ENCODE results near the gene KCNJ16. TPM values are rescaled to one million over a fixed set of nuclear protein-coding genes. Genes with fewer than 3 reads are reported as not detected.

The KCNJ16 gene
- total RNA-seq, 4 donors from 2014 or later: 1.00 TPM; not detected in 3

- TF ChIP-seq POLR2A (IDR thresholded peaks at IDR 0.05) (no peak), CTCF (IDR thresholded peaks at IDR 0.05 in 4 of 5, conservative IDR thresholded peaks at IDR 0.05 in 1 of 5) (no peak)
- Histone ChIP-seq H3K9me3 (no peaks in the 10 kb centered on the region), H3K4me1 (no peaks in the 10 kb centered on the region), H3K36me3 (no peaks in the 10 kb centered on the region), H3K27ac (no peak overlapping the region), H3K27me3 (no peaks in the 10 kb centered on the region), H3K4me3 (no peak overlapping the region)
- DNase-seq (no peak), ATAC-seq (no peak)
- in situ Hi-C loops (cut with MboI; ENCODE audit: low sequenced_read_pairs in 4 of 4): no loop called here
- intact Hi-C loops (cut with DNase I; ENCODE audit: low total_unique reads): no loop called here
These were observed 1.2 kb downstream of the KCNJ16 start for GRCh38 chr17:70076189-70076588.

GRCh38 chr17:70076831-70077230 is 1.8 kb downstream of the KCNJ16 start:
- Histone ChIP-seq H3K4me3 (no peak overlapping the region), H3K9me3 (no peaks in the 10 kb centered on the region), H3K36me3 (no peaks in the 10 kb centered on the region), H3K27me3 (no peaks in the 10 kb centered on the region), H3K27ac (no peak overlapping the region), H3K4me1 (no peaks in the 10 kb centered on the region)
- ATAC-seq (no peak), DNase-seq (no peak)
- in situ Hi-C loops (cut with MboI; ENCODE audit: low sequenced_read_pairs in 4 of 4): no loop called here
- TF ChIP-seq POLR2A (IDR thresholded peaks at IDR 0.05) (no peak), CTCF (IDR thresholded peaks at IDR 0.05 in 4 of 5, conservative IDR thresholded peaks at IDR 0.05 in 1 of 5) (no peak)
- intact Hi-C loops (cut with DNase I; ENCODE audit: low total_unique reads): no loop called here

GRCh38 chr17:70078549-70078948 is 3.5 kb downstream of the KCNJ16 start:
- DNase-seq (no peak), ATAC-seq (no peak)
- TF ChIP-seq CTCF (IDR thresholded peaks at IDR 0.05 in 4 of 5, conservative IDR thresholded peaks at IDR 0.05 in 1 of 5) (no peak), POLR2A (IDR thresholded peaks at IDR 0.05) (no peak)
- no peak overlapping the region for H3K4me3 ChIP-seq
- no peaks in the 10 kb centered on the region for H3K36me3 ChIP-seq
- H3K27me3 ChIP-seq: no peaks in the 10 kb centered on the region
- H3K27ac ChIP-seq: no peak overlapping the region
- H3K9me3 ChIP-seq: no peaks in the 10 kb centered on the region
- intact Hi-C loops (cut with DNase I; ENCODE audit: low total_unique reads) (no loop called here), in situ Hi-C loops (cut with MboI; ENCODE audit: low sequenced_read_pairs in 4 of 4) (no loop called here)
- H3K4me1 ChIP-seq: no peaks in the 10 kb centered on the region

- in situ Hi-C loops (cut with MboI; ENCODE audit: low sequenced_read_pairs in 4 of 4): no loop called here
These were observed 4.0 kb downstream of the KCNJ16 start for GRCh38 chr17:70078994-70079531.

More at GRCh38 chr17:70078994-70079531, 4.0 kb downstream of the KCNJ16 start:
- no peak for TF ChIP-seq POLR2A (IDR thresholded peaks at IDR 0.05)
- TF ChIP-seq CTCF (IDR thresholded peaks at IDR 0.05 in 4 of 5, conservative IDR thresholded peaks at IDR 0.05 in 1 of 5): no peak
- no peaks in the 10 kb centered on the region for H3K36me3 ChIP-seq
- DNase-seq (no peak), ATAC-seq (no peak)
- H3K4me1 ChIP-seq: no peaks in the 10 kb centered on the region
- H3K27ac ChIP-seq: no peak overlapping the region
- H3K9me3 ChIP-seq: no peaks in the 10 kb centered on the region
- H3K27me3 ChIP-seq: no peaks in the 10 kb centered on the region
- H3K4me3 ChIP-seq: no peak overlapping the region
- intact Hi-C loops (cut with DNase I; ENCODE audit: low total_unique reads): no loop called here

All from gastrocnemius medialis (tissue), 4 donors.